Measurements from ENCODE around the gene RFX3.

The RFX3 gene

DNA sequence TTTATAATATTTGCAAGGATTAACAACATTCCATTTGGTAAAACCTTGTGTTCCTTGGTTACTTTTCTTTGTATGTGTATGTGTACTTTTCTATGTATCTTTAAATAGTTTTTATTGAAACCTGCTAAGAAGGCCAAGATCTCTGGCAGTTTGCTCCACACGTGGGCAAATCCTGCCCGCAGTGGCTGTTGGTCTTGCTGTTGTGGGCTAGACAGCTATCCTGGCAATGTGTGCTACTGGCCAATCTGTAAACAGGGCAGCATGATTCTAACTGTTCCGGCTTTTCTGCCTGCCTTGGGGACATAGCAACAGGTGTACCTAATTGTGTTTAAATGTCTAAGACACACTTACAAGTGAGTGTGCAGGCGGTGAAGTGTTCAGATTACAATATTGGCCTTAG, 286.6 kb downstream of the RFX3 start:
- Histone ChIP-seq H3K36me3 (ENCODE audit: insufficient read depth, low read length) (no peaks in the 10 kb centered on the region), H3K9me3 (ENCODE audit: low read length) (no peaks in the 10 kb centered on the region), H3K4me1 (ENCODE audit: insufficient read depth, low read length) (no peaks in the 10 kb centered on the region), H3K9ac (ENCODE audit: low read length) (no peak overlapping the region), H3K4me3 (ENCODE audit: low read depth in 1 of 2, low read length in 2 of 2) (no peak overlapping the region), H3K27ac (ENCODE audit: low read depth, low read length) (no peak overlapping the region), H3K27me3 (ENCODE audit: control insufficient read depth in 1 of 2, insufficient read depth in 2 of 2, low read length in 2 of 2) (no peaks in the 10 kb centered on the region)

- Histone ChIP-seq H3K27me3 (ENCODE audit: control insufficient read depth in 1 of 2, insufficient read depth in 2 of 2, low read length in 2 of 2) (no peaks in the 10 kb centered on the region), H3K27ac (ENCODE audit: low read depth, low read length) (no peak overlapping the region)
These were observed 287.6 kb downstream of the RFX3 start for GRCh38 chr9:3238236-3238635.

DNA sequence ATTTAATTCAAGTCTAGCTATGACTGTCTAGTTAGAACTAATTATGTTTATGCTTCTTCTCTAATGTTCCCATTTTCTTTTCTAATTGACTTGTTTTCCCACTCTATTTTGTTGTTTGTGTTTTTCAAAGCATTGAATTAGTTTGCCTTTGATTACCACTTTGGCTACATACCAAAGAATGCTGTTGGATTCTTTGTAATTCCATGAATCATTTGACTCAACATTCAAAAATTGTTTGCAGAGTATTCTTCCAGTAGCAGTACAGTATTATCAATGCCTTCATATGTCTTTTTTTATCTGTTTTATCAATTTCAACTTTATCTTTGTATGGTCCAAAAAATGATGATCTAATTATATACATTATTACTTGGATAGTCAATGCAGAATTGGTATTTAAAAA, 288.7 kb downstream of the RFX3 start:
- Histone ChIP-seq H3K27me3 (ENCODE audit: control insufficient read depth in 1 of 2, insufficient read depth in 2 of 2, low read length in 2 of 2) (no peaks in the 10 kb centered on the region), H3K9ac (ENCODE audit: low read length) (no peak overlapping the region), H3K36me3 (ENCODE audit: insufficient read depth, low read length) (no peaks in the 10 kb centered on the region), H3K4me3 (ENCODE audit: low read depth in 1 of 2, low read length in 2 of 2) (no peak overlapping the region), H3K4me1 (ENCODE audit: insufficient read depth, low read length) (no peaks in the 10 kb centered on the region), H3K9me3 (ENCODE audit: low read length) (no peaks in the 10 kb centered on the region), H3K27ac (ENCODE audit: low read depth, low read length) (no peak overlapping the region)

More at GRCh38 chr9:3238236-3238635, 287.6 kb downstream of the RFX3 start:
- Histone ChIP-seq H3K9me3 (ENCODE audit: low read length) (no peaks in the 10 kb centered on the region), H3K4me1 (ENCODE audit: insufficient read depth, low read length) (no peaks in the 10 kb centered on the region), H3K9ac (ENCODE audit: low read length) (no peak overlapping the region), H3K4me3 (ENCODE audit: low read depth in 1 of 2, low read length in 2 of 2) (no peak overlapping the region), H3K36me3 (ENCODE audit: insufficient read depth, low read length) (no peaks in the 10 kb centered on the region)

DNA sequence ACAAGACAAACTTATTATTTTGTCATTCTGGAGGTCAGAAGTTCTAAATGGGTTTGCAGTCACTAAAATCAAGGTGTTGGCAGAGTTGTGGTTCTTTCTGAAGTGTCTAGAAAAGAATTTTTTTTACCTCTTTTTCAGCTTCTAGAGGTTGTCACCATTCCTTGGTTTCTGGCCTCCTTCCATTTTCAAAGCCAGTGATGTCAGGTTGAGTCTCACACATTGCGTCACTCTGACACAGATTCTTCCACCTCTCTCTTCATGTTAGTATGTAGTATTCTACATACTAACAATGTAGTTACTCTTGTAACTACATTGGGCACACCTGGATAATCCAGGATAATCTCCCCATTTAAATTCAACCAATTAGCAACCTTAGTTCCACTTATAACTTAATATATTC, 290.3 kb downstream of the RFX3 start:
- Histone ChIP-seq H3K27me3 (ENCODE audit: control insufficient read depth in 1 of 2, insufficient read depth in 2 of 2, low read length in 2 of 2) (no peaks in the 10 kb centered on the region), H3K27ac (ENCODE audit: low read depth, low read length) (no peak overlapping the region), H3K4me1 (ENCODE audit: insufficient read depth, low read length) (no peaks in the 10 kb centered on the region), H3K4me3 (ENCODE audit: low read depth in 1 of 2, low read length in 2 of 2) (no peak overlapping the region), H3K36me3 (ENCODE audit: insufficient read depth, low read length) (no peaks in the 10 kb centered on the region), H3K9ac (ENCODE audit: low read length) (no peak overlapping the region), H3K9me3 (ENCODE audit: low read length) (no peaks in the 10 kb centered on the region)

DNA sequence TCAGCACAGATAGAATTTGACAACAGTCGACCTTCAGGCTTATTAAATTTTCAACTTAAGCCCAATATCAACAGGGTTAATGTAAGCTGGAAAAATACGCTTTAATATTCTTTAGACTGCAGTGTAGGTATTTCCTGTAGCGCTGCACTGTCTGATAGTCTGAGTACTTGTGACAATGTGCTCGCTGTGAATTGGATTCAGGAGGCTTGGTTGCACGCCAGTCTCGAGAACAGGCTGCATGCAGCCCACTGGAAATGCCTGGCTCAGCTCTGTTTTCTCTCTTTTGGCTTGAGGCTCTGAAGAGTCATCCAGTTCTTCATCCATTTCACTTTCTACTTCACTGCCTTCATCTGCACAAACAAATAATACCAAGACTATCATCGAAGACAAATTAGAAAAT, 300.9 kb downstream of the RFX3 start:
- H3K36me3 ChIP-seq (ENCODE audit: insufficient read depth, low read length), result no peaks in the 10 kb centered on the region
- no peaks in the 10 kb centered on the region for H3K9me3 ChIP-seq (ENCODE audit: low read length)
- H3K27me3 ChIP-seq (ENCODE audit: control insufficient read depth in 1 of 2, insufficient read depth in 2 of 2, low read length in 2 of 2), result no peaks in the 10 kb centered on the region
- H3K9ac ChIP-seq (ENCODE audit: low read length), result no peak overlapping the region
- H3K27ac ChIP-seq (ENCODE audit: low read depth, low read length), result no peak overlapping the region
- no peak overlapping the region for H3K4me3 ChIP-seq (ENCODE audit: low read depth in 1 of 2, low read length in 2 of 2)
- peaks cover 18% of the 10 kb centered on the region for H3K4me1 ChIP-seq (ENCODE audit: insufficient read depth, low read length)

GRCh38 chr9:3215658-3216057, 310.1 kb downstream of the RFX3 start:
- Histone ChIP-seq H3K36me3 (ENCODE audit: insufficient read depth, low read length) (no peaks in the 10 kb centered on the region), H3K9me3 (ENCODE audit: low read length) (no peaks in the 10 kb centered on the region), H3K9ac (ENCODE audit: low read length) (no peak overlapping the region), H3K4me3 (ENCODE audit: low read depth in 1 of 2, low read length in 2 of 2) (no peak overlapping the region), H3K27me3 (ENCODE audit: control insufficient read depth in 1 of 2, insufficient read depth in 2 of 2, low read length in 2 of 2) (no peaks in the 10 kb centered on the region), H3K27ac (ENCODE audit: low read depth, low read length) (no peak overlapping the region), H3K4me1 (ENCODE audit: insufficient read depth, low read length) (no peaks in the 10 kb centered on the region)

DNA sequence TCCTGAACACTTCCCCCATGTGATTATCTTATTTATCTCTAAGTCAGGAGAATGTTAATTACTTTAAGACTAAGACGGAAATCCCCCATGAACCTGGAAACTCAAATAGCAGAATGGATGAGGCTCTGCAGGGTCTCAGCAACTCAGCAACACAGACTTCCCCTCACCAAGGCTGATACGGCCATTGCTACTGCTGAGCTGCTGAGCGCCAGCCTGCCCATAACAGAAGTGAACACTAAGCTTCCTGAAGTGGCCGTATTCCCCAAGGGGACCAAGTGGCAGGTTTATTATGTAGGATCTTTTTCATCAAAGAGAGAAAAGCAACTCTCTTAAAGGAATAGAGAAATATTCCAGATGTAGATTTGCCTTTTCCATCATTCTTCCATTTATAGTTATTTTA, 311.1 kb downstream of the RFX3 start:
- no peak overlapping the region for H3K27ac ChIP-seq (ENCODE audit: low read depth, low read length)
- no peaks in the 10 kb centered on the region for H3K4me1 ChIP-seq (ENCODE audit: insufficient read depth, low read length)
- H3K36me3 ChIP-seq (ENCODE audit: insufficient read depth, low read length), result no peaks in the 10 kb centered on the region
- no peaks in the 10 kb centered on the region for H3K27me3 ChIP-seq (ENCODE audit: control insufficient read depth in 1 of 2, insufficient read depth in 2 of 2, low read length in 2 of 2)
- H3K9ac ChIP-seq (ENCODE audit: low read length), result no peak overlapping the region
- no peak overlapping the region for H3K4me3 ChIP-seq (ENCODE audit: low read depth in 1 of 2, low read length in 2 of 2)
- no peaks in the 10 kb centered on the region for H3K9me3 ChIP-seq (ENCODE audit: low read length)

DNA sequence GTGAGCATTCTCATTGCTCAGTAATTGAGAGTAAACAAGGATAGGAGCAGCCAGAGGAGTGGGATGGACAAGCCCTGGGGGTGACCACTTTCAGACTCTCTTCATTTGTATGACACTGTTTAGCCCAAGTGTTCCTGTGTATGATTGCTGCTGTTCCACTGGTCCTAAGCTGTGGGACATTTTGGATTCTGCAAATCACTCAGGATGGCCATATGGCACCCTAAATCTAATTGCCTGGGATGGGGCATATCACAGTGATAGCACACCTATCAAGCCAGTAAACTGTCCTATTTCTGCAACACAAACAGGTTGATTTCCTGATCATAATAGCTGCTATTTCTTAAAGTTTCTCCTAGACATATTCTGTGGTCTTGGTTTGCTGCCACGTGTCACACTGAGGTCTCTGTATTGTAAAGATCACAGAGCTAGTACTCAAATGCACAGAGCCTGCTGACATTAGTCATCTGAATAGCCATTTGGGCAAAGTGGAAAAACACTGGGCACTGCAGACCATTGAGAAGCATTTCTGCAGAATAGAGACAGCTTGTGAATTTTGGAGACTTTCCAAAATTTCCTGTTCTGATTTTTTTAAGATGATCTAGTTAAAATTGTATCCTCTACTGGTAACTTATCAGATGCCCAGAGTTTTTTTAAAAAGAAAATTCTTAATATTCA, 320.2 kb downstream of the RFX3 start:
- Histone ChIP-seq H3K9me3 (ENCODE audit: low read length) (no peaks in the 10 kb centered on the region), H3K9ac (ENCODE audit: low read length) (no peak overlapping the region), H3K27ac (ENCODE audit: low read depth, low read length) (no peak overlapping the region), H3K4me3 (ENCODE audit: low read depth in 1 of 2, low read length in 2 of 2) (no peak overlapping the region), H3K4me1 (ENCODE audit: insufficient read depth, low read length) (no peaks in the 10 kb centered on the region), H3K27me3 (ENCODE audit: control insufficient read depth in 1 of 2, insufficient read depth in 2 of 2, low read length in 2 of 2) (no peaks in the 10 kb centered on the region), H3K36me3 (ENCODE audit: insufficient read depth, low read length) (no peaks in the 10 kb centered on the region)

DNA sequence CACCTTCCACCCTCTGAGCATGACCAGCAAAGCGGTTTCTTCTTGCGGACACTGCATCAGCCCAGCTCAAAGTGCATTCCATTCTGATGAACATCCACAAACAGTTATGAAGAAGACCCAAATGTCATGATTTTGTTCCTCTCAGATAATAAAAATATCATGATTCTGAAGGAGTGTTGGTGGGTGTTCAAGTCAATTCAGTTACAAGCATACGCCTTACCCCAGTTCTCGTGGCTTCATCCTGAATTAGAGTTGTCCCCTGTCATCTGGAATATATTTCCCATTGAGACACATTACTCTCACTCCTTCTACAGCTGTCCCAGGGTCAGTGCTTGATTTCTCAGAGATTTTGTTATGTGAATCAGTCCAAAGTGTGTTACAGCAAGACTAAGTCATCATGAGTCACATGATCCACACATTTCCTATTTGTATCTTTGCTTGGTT, 325.4 kb downstream of the RFX3 start:
- Histone ChIP-seq H3K27me3 (ENCODE audit: control insufficient read depth in 1 of 2, insufficient read depth in 2 of 2, low read length in 2 of 2) (no peaks in the 10 kb centered on the region), H3K9ac (ENCODE audit: low read length) (no peak overlapping the region), H3K27ac (ENCODE audit: low read depth, low read length) (no peak overlapping the region), H3K4me1 (ENCODE audit: insufficient read depth, low read length) (no peaks in the 10 kb centered on the region), H3K36me3 (ENCODE audit: insufficient read depth, low read length) (no peaks in the 10 kb centered on the region), H3K9me3 (ENCODE audit: low read length) (no peaks in the 10 kb centered on the region), H3K4me3 (ENCODE audit: low read depth in 1 of 2, low read length in 2 of 2) (no peak overlapping the region)

DNA sequence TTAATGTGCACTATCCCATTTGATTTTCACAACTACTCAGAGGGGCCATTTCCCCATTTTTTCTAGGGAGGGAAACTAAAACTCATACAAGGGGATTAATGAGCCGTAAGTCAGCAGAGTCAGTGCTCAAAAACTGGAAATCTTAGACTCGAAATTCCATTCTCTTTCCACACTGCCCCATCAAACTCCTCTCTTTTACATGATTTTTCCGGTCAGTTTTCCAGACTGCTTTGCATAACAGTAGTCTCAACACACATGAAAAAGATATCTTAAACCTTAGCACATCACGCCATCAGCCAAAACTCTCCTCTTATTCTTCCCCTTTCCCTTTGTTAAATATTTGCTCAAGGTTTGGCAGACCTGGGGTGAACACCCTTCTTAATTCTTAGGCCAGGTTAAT, 332.0 kb downstream of the RFX3 start:
- H3K4me3 ChIP-seq (ENCODE audit: low read depth in 1 of 2, low read length in 2 of 2), result no peak overlapping the region
- H3K27ac ChIP-seq (ENCODE audit: low read depth, low read length), result no peak overlapping the region
- no peaks in the 10 kb centered on the region for H3K36me3 ChIP-seq (ENCODE audit: insufficient read depth, low read length)
- no peaks in the 10 kb centered on the region for H3K27me3 ChIP-seq (ENCODE audit: control insufficient read depth in 1 of 2, insufficient read depth in 2 of 2, low read length in 2 of 2)
- H3K9ac ChIP-seq (ENCODE audit: low read length), result no peak overlapping the region
- H3K9me3 ChIP-seq (ENCODE audit: low read length), result no peaks in the 10 kb centered on the region
- no peaks in the 10 kb centered on the region for H3K4me1 ChIP-seq (ENCODE audit: insufficient read depth, low read length)

- no peaks in the 10 kb centered on the region for H3K9me3 ChIP-seq (ENCODE audit: low read length)
- no peaks in the 10 kb centered on the region for H3K36me3 ChIP-seq (ENCODE audit: insufficient read depth, low read length)
- no peak overlapping the region for H3K4me3 ChIP-seq (ENCODE audit: low read depth in 1 of 2, low read length in 2 of 2)
- no peak overlapping the region for H3K27ac ChIP-seq (ENCODE audit: low read depth, low read length)
- H3K27me3 ChIP-seq (ENCODE audit: control insufficient read depth in 1 of 2, insufficient read depth in 2 of 2, low read length in 2 of 2), result no peaks in the 10 kb centered on the region
- no peak overlapping the region for H3K9ac ChIP-seq (ENCODE audit: low read length)
- no peaks in the 10 kb centered on the region for H3K4me1 ChIP-seq (ENCODE audit: insufficient read depth, low read length)
These were observed 334.1 kb downstream of the RFX3 start for GRCh38 chr9:3191715-3192114.

DNA sequence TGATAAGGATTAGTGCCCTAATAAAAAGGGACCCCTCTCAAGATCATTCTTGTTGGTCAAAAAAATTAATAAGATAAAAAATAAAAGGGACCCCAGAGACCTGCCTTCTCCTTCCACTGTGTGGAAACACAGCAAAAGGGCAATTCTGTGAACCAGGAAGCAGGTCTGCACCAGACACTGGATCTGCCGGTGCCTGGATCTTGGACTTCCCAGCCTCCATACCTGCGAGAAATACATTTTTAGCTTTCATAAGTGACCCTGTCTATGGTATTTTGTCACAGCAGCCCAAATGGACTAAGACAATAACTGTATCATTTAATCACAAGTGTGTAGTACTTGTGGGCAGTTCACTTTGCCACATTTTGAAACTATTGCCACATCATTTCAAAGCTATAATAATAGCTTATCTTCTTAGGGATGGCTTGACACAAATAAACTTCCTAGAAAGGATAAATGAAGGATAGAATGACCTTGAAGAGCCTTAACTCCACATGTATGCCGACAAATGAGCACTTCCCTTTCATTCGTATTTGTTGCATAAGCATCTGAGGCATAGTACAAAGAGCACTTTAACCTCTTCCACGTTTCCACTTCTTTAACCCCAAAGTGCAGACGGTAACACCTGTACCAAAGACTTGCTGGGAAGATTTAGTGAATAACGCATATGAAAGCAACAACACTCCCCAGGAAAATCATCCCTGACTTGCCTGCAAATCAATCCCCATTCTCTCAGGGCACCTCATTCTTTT, 336.5 kb downstream of the RFX3 start:
- no peaks in the 10 kb centered on the region for H3K36me3 ChIP-seq (ENCODE audit: insufficient read depth, low read length)
- no peak overlapping the region for H3K4me3 ChIP-seq (ENCODE audit: low read depth in 1 of 2, low read length in 2 of 2)
- no peaks in the 10 kb centered on the region for H3K9me3 ChIP-seq (ENCODE audit: low read length)

More for the DNA sequence above, 336.5 kb downstream of the RFX3 start:
- no peak overlapping the region for H3K9ac ChIP-seq (ENCODE audit: low read length)
- H3K4me1 ChIP-seq (ENCODE audit: insufficient read depth, low read length), result no peaks in the 10 kb centered on the region
- H3K27ac ChIP-seq (ENCODE audit: low read depth, low read length), result no peak overlapping the region
- H3K27me3 ChIP-seq (ENCODE audit: control insufficient read depth in 1 of 2, insufficient read depth in 2 of 2, low read length in 2 of 2), result no peaks in the 10 kb centered on the region
